AG09309 (cell line): ENCODE data around the gene SMIM3.

Experiments used
- DNase-seq: peaks from one replicate; pipeline ENCODE4 v3.0.0-alpha.2; 2010; ENCODE audit warnings: low read depth
- H3K4me3 ChIP-seq: 2 replicates; pipeline ENCODE4 v1.5.1; 2011; ENCODE audit warnings: mild to moderate bottlenecking, low read depth, low read length, moderate library complexity; ENCODE audit not compliant: control insufficient read depth
- TF ChIP-seq, protein P1 (sequence below): IDR thresholded peaks from 2 replicates; pipeline ENCODE4 v1.5.1; 2011; ENCODE audit warnings: mild to moderate bottlenecking, low read depth, low read length, inconsistent platforms; ENCODE audit not compliant: insufficient read depth, control insufficient read depth; ENCODE audit errors: missing control alignments

The SMIM3 gene

DNA sequence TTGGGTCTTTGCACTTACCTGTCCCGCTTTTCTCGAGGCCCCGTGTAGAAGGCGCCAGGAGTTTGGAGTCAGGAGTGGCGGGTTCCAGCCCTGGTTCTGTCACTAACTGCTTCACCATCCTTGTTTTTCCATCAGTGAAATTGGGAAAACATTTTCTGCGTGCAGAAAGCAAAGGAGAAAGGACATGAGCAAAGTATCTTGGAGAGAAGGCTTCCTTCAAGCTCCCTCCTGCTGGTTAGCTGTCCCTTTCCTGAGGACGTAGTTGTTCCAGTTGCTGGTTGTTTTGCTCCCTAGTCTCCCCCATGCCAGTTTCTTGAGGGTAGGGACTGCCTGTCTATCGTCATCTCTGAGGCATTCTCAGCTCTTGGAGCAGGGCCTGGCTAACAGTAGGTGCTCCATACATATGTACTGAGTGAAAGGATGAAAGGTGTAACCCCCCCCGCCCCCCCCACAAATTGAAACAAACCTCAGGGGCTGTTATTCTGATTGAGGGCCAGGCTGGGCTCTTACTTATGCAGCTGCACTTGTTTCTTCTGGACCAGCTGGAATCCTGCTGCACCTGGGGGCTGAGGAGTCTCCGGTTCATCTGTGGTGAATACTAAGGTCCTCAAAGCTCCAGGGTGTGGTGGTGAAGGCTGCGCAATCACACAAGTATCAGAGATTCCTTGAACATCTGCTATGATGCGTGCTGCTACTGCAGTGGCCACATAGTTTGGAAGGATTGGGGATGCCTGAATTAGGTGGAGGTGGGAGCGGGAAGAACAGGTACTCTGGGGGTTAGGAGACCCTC, 1.0 kb downstream of the SMIM3 start:
- DNase-seq, result no peak
- TF ChIP-seq, protein P1, sequence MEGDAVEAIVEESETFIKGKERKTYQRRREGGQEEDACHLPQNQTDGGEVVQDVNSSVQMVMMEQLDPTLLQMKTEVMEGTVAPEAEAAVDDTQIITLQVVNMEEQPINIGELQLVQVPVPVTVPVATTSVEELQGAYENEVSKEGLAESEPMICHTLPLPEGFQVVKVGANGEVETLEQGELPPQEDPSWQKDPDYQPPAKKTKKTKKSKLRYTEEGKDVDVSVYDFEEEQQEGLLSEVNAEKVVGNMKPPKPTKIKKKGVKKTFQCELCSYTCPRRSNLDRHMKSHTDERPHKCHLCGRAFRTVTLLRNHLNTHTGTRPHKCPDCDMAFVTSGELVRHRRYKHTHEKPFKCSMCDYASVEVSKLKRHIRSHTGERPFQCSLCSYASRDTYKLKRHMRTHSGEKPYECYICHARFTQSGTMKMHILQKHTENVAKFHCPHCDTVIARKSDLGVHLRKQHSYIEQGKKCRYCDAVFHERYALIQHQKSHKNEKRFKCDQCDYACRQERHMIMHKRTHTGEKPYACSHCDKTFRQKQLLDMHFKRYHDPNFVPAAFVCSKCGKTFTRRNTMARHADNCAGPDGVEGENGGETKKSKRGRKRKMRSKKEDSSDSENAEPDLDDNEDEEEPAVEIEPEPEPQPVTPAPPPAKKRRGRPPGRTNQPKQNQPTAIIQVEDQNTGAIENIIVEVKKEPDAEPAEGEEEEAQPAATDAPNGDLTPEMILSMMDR, result no peak
- peak overlapping the region; percentile 98 for H3K4me3 ChIP-seq

DNA sequence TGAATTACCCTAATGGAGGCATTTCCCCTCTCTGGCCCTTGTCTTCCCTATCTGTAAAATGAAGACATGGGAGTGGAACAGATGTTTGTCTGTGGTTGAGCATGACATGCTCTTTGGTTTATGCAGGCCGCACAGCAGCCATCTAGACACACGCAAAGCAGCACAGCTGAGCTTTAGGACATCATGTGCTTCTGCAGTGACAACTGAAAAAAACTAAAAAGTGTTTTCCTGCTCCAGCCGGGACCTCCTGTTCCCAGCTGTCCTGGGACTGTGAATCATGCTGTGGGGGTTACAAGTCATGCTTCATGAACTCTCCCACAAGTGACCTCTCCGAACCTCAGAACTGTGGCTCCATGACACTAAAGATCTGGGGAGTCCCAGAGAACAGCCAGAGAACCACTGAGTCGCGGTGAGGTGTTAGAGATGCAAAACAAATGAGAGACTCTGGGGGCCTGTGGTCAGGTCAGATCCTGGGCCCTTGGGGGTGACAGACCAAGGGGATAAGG, 1.7 kb downstream of the SMIM3 start:
- no peak for DNase-seq
- TF ChIP-seq, protein P1, result no peak
- H3K4me3 ChIP-seq, result peak overlapping the region; percentile 98

DNA sequence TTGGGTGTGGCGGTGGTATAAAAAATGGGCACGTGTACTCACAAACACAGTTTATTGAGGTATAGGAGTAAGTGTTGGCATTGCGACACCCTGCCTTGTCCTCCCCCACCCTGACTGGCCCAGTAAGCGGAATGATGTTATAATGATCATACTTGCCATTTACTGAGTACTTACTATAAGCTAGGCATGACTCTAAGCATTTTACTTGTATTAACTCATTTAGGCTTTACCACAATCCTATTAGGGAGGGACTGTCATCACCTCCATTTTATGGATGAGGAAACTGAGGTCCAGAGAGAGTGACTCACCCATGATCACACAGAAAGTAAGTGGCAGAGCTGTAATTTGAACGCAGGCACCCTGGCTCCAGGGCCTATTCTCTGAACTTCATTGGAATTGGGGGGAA, 2.3 kb downstream of the SMIM3 start:
- peak overlapping the region; percentile 98 for H3K4me3 ChIP-seq
- TF ChIP-seq, protein P1, result no peak
- DNase-seq, result peak; percentile 79

DNA sequence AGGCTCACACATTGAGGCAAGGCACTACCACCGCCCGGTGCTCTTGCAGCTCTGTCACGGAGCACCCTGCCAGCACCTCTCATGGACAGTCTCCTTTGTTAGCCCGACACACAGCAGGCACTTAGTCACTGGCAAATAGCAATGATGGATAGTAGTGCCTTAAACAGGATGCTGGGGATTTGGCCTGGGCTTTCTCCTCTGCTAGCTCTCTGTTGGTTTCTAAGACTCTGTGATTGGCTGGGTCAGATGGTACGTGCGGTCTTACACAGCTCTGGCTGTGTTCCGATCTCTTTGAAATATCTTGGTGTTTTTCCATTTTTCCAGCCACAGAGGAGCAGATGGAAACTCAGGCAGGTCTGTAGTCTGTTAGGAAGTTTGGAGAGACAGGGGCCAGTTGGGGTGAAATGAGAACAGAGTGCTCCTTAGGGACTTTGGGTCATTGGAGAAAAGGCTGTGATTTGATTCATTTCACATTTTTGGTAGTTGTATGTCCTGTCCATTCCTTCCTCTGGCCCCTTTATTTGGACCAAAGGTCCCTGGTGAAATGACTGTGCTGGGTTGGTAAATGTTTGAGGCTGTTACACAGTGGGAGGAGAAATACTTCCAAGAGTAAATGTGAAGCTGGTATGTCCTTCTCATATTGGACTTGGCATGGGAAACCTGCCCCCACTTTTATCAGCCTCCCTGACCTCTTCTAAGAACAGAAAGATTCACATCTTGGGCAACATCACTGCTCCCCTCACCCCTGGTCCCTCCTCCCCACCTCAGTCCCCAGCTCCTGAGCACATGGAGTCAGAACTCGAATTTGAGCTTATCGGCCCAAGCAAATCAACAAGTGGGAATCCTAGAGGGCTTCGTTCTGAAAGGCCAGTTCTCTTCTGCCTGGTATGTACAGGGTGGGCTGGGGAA, 3.4 kb downstream of the SMIM3 start:
- TF ChIP-seq, protein P1, result no peak
- peak overlapping the region; percentile 15 for H3K4me3 ChIP-seq
- DNase-seq, result peak; percentile 98

DNA sequence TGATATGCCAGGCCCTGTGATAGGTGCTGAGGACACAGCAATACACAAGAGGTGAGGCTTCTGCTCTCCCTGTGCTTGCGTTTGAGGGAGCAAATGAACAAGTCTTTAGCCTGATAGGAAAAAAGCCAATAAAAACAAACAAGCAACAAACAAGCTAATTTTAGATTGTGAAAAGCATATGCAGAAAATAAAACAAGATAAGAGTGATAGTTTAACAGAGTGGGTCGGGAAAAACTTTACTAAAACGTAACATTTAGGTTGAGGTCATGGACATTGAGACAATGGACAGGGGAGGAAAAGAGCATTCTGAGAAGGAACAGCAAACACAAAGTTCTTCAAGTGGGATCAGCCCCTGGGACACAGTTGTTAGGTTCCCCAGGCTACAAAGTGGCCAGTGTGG, 4.3 kb downstream of the SMIM3 start:
- TF ChIP-seq, protein P1, result no peak
- no peak overlapping the region for H3K4me3 ChIP-seq
- DNase-seq, result no peak

DNA sequence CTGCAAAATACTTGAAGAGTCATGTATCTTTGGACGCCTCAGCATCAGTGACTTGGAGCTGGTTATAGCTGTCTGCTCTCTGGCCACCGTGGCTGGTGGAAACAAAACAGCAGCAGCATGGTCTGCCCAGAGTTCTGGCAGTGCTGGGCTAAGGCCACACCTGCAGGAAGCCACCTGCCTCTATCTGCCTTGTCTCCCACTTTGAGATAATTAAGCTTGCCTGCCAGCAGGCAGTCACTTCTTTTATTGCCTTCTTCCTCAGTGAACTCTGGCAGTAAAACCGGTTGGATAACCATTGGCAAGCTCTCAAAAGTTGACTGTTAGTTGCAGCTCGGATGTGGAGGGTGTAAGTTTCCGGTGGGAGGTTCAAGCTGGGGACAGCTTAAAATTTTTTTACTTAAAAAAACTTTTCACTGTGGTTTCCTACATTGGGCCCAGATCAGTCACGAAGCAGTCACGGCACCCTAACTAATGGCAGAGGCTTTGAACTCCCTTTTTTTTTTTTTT, 4.9 kb downstream of the SMIM3 start:
- no peak overlapping the region for H3K4me3 ChIP-seq

More for the DNA sequence above, 4.9 kb downstream of the SMIM3 start:
- TF ChIP-seq, protein P1, result no peak
- DNase-seq, result peak; percentile 97
